GM18520 (cell line): ENCODE measurements around the gene UBXN11.
"Not testable (repeated sequence)": the region's sequence is repeated elsewhere in the genome, so short reads cannot be mapped to it uniquely, and the experiment has no call there.

Source experiments
- ATAC-seq: cut with Tn5 transposase; IDR thresholded peaks from one replicate; pipeline ENCODE4 v1.9.1; 2021; ENCODE audit not compliant: unreplicated experiment

UBXN11 gene

DNA sequence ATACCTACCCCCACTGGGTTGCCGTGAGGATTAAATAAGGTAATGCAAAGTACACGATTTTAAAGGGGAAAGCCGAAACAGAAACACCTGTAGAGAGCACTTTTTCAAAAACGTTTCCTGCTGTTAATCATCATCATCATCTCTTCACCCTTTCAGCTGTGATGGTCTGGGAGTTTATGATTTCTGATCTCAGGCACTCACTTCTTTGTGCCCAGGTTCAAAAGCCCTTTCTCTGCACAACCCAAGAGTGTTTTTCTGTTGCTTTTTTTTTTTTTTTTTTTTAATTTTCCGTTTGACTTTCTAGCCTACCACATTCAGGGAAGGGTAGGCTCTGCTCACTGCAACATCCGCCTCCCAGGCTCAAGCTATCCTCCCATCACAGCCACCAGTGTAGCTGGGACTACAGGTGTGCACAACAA is 936 bp upstream of the UBXN11 start:
- no peak for ATAC-seq

DNA sequence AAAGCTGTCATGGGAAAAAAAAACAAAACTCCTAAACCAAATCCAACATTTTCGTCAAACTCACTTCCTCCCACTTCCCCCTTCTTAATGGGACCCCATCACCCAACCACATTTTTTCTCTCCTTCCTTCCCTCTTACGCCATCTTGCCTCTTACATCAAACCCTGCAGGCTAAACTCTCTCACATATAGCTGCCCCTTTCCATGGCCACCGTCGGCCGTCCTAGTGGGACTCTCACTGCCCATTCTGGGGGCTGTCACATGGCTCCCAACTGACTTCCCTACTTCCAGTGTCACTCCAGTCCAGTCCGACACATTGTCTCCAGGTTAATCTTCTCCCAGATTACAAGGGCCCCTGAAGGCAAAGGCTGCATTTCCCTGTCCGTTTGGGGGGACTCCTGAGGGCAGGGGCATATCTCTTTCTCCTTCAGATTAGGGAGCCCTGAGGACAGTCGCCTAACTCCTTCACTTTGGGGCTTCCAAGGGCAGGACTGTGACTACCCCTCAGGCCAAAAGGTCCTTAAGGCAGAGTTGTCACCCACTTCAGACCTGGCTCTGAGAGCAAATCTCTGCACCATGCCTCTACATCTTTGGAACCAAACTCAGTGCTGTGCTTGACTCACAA is 658 bp downstream of the UBXN11 start:
- no peak for ATAC-seq

DNA sequence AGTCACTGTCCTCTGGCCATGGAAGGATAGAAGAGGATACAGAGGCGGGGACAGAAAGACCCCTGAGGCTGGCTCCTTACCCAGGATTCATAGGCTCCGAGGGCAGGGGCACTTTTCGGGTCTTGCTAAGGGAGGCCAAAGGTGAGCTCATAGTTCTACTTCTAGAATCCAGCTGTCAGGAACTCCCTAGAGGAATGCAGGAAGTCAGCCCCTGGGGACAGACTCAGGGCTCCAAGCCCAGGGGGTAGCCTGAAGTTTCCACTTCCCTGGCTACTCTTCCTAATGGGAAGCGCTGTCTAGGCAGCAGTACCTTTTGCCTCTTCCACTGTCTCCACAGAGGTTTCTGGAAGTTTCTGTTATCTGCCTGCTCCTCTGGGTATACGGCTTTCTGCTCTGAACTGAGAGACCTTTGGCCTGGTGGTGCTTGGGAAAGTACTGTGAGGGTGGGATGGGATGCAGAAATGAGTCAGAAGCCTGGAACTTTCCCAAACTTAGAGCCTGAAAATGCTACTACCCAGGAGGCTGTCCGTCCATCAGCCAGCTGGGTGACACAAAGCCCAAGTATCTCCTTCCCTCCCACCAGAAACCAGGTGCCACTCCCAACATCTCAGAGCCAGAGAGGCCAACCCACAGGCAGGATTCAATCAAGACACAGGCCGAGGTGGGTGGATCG is 3.6 kb downstream of the UBXN11 start:
- no peak for ATAC-seq

DNA sequence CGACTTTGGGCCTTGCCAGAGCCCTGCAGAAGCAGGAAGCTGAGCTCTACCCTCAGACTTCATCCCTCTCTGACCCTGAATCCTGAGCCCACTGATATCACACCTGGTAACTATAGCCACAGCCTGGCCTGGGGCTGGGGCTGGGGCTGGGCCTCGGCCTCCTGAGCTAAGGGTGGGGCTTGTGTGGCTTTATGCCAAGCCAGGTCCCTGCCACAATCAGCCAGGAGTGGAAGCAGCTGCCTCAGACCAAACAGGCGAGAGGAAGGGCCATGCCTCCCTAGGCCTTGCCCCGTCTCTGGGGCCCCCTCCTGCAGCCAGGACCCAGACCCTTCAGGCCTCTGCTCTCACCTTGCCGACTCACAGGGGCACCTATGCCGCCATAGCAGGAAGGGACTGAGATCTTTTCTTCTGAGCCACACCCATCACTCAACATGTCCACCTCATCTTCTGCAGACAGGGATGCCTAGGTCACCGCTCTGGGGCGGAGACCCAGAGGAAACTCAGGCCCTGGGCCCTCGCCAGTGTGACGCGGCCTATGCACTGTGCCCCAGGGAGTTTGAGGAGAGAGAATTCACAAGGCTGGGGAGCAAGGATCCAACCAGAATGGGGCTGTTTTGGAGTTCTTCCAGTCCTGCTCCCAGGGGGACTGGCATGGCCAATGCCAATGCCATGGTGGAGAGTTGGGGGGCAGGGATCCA is 5.7 kb downstream of the UBXN11 start:
- ATAC-seq = no peak

DNA sequence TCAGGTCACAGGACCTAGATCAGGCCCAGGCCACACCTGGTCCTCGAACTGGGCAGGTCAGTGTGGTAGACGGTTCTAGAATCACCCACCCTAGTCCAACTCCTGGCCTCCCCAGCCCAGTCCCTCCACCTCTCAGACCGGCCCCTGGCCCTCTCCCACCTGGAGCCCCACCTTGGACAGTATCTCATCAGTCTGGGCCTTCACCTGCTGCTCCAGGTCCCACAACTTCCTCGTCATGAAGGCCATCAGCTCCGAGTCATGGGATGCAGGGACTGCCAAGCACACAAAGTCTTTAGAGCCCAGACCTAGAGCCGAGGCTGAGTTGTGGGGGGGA is 8.7 kb downstream of the UBXN11 start:
- ATAC-seq = no peak

DNA sequence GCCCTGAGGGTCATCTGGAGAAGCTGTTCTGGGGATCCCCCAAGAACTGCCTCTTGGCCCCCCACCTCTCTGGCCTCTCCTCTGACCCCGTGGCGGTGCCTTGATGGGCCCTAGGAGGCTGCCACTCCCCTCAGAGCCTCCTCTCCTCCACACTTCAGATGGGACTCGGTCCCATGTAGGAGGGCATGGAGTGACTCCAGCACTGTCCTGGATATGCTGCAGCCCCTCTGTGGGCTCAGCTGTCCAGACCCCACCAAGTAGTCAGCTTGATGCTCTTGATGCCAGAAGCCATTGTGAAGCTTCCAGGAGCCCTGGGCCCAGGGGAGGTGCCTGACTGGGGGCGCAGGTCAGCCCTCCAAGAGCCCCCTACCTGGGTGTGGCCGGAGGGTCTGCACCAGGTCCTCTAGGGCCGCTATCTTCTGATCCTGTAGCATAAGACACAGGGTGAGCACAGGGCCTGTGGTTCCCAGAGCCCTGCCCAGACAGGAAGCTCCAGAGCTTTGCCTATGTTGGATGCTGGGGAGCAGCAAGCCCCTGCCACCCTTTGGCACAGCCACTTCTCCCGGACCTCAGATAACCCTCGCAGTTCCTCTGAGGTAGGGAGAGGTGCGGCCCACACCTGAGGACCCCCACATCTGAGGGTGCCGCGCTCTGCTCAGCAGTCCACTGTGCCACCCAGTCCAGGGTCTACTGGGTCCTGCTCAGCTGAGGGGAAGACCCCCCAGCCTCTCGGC is 9.2 kb downstream of the UBXN11 start:
- no peak for ATAC-seq

DNA sequence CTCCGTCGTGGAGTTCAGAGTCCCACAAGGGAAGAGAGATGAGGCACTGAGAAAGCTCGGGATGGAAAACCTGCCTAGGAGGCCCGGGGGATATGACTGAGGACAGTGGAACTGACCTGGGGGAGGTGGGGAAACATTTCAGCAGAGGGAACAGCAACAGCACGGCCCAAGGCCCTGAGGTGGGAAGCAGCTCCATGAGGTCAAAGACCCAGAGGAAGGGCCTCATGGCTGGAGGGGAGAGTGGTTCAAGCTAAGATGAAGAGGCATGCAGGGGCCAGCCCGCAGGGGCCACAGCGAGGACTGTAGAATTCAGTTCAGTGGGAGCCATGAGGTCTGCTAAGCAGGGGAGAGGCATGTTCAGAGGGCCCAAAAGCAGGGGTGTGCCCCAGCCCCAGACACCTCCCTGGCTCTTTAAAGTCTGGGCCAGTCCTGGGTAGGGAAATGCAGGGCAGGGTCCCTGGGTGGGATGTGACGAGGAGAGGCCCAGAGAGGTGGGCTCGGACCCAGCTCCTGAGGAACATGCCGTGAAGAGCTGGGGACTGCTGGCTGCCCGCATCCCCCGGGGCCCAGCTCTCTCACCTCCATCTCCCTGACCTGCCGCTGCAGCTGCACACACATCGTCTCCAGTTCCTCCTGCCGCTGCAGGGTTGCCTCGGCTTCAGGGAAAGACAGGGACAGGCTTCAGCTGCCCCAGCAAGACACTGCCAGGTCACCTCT is 9.9 kb downstream of the UBXN11 start:
- no peak for ATAC-seq

DNA sequence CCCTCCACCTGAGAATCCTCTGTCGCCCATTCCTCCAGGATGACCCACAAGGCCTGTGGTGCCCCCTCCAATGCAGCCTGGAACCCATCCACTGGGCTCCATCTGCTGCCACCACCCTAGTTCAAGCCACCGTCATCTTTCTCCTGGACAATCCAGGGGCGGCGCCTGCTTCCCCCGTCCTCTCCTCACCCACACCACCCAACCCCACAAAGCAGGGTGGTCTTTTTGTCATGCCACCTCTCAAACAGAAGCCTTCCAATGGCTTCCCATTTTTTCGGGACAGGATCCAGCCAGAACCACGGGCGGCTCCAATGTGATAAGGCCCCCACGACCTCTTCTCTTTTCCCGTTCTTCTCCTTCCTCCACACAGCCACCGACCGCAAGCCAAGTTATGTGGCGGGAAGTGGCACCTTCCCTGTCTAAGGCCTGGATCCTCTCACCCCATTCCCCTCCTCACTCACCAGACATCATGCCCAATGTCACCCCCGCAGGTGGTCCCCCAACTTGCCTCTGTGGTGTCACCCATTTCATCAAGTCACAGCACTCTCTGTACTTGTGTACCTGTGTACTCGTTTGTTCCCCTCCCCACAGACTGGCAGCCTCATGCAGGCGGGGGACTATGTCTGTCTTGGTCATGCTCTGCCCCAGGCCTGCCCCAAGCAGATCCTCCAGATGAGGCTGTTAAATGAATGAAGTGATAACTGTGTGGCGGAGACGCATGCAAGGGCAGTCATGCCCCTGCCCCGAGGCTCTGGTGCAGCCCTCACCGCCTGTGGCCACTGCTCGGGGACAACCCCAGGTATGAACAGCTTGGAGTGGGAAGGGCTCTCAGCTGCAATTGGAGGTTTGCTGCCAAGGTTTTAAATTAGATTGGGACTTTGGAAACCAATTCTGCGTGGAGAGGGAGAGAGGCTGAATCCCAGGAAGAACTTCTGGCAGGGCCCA is 11.0 kb downstream of the UBXN11 start:
- ATAC-seq = no peak

DNA sequence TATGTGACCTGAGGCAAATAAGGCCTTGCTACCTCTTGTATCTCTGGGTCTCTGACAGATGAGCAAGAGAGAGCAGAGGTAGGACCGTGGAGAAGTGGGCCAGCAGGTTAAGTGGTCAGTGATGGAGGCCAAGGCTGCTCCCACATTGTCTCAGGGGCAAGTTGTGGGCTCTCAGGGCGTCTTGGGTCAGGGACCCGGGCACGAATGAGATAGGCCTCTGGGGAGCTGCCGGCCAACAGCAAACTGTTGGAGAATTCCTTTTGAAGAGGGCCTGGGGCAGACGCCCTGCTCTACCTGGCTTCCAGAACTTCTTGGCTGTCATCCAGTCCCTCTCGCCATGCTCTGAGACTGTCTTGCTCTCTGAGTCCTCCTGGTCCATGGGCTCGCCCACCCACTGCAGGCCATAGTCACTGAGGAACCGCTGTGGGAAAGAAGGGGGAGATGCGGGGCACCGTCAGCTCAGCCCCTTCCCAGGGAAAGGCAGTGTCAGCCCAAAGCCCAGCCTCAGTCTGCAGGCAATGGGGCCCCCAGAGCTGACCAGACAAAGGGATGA is 12.4 kb downstream of the UBXN11 start:
- ATAC-seq = no peak

DNA sequence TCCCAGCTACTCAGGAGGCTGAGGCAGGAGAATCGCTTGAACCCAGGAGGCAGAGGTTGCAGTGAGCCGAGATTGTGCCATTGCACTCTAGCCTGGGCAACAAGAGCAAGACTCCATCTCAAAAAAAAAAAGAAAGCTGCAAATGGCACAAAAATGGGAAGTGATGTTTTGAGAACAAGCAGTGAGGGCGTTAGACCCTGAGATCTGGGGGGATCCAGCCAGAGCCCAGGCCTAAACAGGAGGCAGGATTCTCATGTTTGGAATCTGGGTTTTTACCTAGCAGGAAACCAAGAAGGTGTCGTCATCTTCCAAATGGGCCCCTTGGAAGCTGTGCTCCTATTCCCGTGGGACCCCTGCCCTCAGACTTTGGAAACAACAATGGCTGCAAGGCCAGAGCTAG is 13.7 kb downstream of the UBXN11 start:
- not testable (repeated sequence) for ATAC-seq

DNA sequence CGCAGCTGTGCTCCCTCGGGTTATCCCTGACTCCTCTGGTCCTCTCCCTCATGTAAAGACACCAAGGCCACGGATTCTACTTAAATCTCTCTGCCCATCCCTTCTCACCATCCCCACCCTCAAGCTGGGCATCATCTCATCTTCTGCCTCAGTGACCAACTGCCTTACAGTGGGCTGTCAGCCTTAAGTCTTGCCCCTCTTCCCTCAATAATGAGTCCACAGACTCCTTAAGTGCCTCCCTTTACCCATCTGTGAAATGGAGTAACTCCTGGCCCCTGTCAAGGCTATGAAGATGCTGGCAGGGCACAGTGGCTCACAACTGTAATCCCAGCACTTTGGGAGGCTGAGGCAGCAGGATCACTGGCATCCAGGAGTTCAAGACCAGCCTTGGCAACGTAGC is 14.5 kb downstream of the UBXN11 start:
- no peak for ATAC-seq

DNA sequence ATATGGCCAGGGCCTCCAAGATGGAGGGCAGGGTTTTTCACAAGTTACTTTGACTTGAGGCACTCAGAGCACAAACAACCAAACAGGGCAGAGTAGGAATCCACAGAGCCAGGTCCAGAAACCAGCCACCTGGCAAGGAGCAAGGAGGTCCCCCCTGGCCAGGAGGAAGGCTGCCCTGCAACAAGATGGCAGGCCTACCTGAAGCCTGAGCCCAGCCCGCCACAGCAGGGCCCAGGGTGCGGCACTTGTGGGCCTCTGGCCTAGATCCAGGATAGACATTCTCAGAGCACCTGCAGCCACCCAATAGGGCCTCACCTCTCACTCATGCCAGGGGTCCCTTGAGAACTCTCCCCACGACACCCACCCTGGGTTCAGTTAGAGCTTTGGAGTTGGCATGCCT is 15.0 kb downstream of the UBXN11 start:
- ATAC-seq = no peak

DNA sequence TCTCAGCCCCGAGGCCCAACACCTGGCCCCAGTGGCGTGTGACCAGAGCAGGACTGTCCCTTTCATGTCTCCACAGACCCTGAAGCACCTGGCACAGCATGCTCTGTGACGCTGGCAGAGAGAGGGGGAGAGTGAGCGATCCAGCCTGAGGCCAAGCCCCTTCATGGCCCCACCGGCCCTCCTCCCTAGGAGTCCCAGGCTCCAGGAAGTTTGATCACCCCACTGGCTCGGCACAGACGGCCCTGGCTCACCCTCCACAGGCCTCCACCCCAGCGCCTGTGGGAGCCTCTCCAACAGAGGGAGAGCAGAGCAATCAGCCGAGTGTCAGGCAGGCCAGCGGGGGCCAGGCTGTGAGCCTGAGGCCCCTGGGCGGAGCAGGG is 15.6 kb downstream of the UBXN11 start:
- ATAC-seq = no peak

DNA sequence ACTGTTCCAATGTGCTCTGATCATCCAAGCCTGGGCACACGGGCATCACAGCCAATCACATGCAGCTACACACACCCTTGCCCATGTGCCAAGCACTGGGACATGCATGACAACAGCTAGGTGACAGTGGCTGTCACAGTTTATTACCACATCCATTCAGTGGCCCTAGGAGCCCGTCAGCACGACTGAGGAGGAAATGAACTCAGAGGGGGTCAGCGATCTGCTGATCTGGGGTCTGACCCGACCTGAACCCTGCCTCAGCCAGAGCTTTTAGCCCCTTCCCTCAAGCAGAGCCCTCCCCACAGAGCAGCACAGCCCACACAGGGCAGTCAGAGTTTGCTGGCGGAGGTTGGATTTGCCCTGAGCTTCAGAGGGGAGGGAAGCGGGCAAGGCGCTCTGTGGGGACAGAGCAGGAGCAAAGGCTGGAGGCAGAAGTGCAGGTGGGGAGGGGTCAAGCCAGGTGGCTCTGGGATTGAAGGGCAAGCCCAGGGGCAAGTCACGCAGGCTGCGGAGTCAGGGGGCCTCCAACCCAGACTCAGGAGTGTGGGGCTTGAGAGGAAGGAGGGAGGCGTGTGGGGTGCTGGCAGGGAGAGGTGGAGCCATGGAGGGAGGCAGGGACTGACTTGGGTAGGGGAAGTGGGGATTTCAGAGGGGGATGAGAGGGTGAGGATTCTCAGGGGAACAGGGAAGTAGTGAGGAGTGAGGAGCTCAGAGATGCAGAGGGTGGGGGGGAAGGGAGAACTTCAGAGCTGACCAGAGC is 16.1 kb downstream of the UBXN11 start:
- no peak for ATAC-seq

DNA sequence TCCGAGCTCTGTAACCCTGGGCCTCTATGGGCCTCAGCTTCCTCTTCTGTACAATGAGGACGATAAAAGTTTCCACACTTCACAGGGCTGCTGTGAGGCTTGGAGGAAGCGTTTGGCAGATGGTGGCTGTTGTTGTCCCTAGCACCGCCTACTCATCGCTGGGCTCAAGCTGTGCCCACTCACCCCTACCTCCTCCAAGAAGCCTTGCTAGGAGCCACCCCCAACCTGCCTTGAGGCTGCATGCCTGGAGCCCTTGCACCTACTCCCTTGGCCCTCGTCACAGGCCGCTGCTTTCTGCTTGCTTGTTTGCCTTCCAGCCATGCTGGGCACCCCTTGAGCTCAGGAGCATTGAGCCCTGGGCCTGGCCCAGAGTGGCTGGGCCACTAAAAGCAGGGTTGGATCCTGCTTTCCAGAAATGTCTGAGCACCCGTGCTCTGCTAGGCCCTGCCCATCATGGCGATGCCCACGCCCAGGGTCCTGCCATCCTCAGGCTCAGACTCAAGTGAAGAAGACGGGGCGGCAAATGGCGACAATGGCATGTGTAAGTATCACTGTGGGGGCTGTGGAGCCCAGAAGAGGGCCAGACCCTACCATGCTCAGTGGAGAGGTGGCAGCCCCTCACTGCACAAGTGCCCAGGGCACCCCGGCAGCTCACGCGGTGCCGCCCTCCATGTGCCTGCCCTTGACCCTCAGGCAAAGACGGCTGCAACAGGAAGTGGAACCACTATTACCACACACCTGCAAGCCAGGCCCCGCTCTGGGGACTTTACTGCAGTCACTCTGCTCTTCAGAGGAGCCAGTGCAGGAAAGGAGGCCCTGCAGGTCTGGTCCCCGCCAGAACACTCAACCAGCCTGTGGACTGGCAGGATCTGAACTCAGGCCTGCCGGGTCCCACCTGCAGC is 17.0 kb downstream of the UBXN11 start:
- ATAC-seq = no peak

DNA sequence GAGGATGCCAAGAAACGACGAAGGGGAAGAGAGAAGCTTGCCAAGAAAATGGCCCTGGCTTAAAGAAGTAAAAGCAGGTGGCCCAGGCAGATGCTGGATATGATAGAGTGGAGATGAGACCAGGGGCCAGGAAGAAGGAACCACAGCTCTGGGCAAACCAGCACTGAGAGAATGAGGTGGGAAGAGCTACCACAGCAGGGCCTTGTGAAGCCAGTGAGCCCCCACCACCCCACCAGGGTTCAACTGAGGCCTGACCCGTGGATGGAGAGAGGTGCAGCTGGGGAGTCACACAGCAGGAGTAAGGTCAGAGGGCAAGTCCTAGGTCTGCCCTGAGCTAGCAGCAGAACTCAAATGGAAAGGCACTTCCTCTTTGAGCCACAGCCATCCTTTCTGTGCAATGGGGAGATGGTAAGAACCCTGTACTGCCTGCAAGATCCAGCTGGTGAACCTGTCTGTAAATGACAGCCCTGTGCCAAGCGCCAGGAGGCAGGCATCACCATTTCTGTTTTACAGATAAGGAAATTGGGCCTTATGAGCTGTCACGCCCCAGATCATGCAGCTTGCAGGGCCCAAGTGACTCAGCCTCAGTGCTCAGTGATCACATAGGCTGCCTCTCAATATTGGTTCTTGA is 18.0 kb downstream of the UBXN11 start:
- ATAC-seq = no peak

DNA sequence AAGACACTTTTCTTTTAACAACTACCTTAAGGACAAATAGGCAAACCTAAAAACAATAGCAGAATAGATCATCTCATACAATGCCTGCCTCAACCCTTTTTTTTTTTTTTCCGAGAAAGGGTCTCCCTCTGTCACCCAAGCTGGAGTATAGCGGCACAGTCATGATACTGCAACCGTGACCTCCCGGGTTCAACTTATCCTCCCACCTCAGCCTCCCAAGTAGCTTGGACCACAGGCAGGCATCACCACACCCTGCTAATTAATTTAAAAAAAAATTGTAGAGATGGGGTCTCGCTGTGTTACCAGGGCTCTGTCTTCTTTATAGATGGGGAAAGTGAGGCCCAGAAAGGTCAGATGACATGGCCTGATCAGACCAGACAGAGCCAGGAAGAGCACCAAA is 18.6 kb downstream of the UBXN11 start:
- no peak for ATAC-seq
